ENCODE data around the gene POR. TPM values are rescaled to one million over a fixed set of nuclear protein-coding genes. Genes with fewer than 3 reads are reported as not detected.
A peak's percentile ranks its signal among the peaks of the same experiment; 100 is the strongest.

POR gene
- total and polyA plus RNA-seq, 2 of the 13 experiments (the other 11 are each of a cell fraction or from before 2014, with no cell fraction given) = 145 to 266 TPM

GRCh38 chr7:75962607-75963380 lies 47.8 kb downstream of the POR start (continued):
- peak; percentile 34; the same call in 1 of the 2 replicates for TF ChIP-seq FOXP4 (CRISPR knock-in tag; IDR thresholded peaks at IDR 0.05)
- TF ChIP-seq ZNF354B (CRISPR knock-in tag; IDR thresholded peaks at IDR 0.05) = no peak
- TF ChIP-seq CERS6 (CRISPR knock-in tag; IDR thresholded peaks at IDR 0.05) = no peak
- TF ChIP-seq ZNF598 (CRISPR knock-in tag; IDR thresholded peaks at IDR 0.05; ENCODE audit: borderline replicate concordance) = no peak
- peak; percentile 53; the same call in 1 of the 2 replicates for TF ChIP-seq ZNF574 (CRISPR knock-in tag; IDR thresholded peaks at IDR 0.05)
- no peak for TF ChIP-seq ZNF44 (CRISPR knock-in tag; IDR thresholded peaks at IDR 0.05)
- no peak for TF ChIP-seq ZMYM3 (CRISPR knock-in tag; IDR thresholded peaks at IDR 0.05)
- TF ChIP-seq ZIK1 (CRISPR knock-in tag; IDR thresholded peaks at IDR 0.05; ENCODE audit: borderline replicate concordance, low read depth) = no peak
- TF ChIP-seq ETS1 (CRISPR knock-in tag; IDR thresholded peaks at IDR 0.05) = no peak
- TF ChIP-seq RBM39 (IDR thresholded peaks at IDR 0.05; ENCODE audit: low read depth, low read length, poor library complexity, severe bottlenecking) = no peak
- peak; percentile 53; the same call in 1 of the 2 replicates for TF ChIP-seq ARID3A (IDR thresholded peaks at IDR 0.05; ENCODE audit: low read depth, low read length)
- TF ChIP-seq HNF4G (IDR thresholded peaks at IDR 0.05; ENCODE audit: borderline replicate concordance, low read depth, low read length) = peak; percentile 11; the same call in 1 of the 2 replicates
- peak; percentile 58; the same call in 1 of the 2 replicates for TF ChIP-seq HNF4G (CRISPR knock-in tag; IDR thresholded peaks at IDR 0.05; ENCODE audit: borderline replicate concordance, low read depth)
- no peak; the same call in 1 of the 2 replicates for TF ChIP-seq ZNF34 (CRISPR knock-in tag; IDR thresholded peaks at IDR 0.05; ENCODE audit: borderline replicate concordance)
- TF ChIP-seq PBX3 (CRISPR knock-in tag; IDR thresholded peaks at IDR 0.05; ENCODE audit: borderline replicate concordance) = no peak
- no peak; the same call in 1 of the 2 replicates for TF ChIP-seq ZNF460 (CRISPR knock-in tag; IDR thresholded peaks at IDR 0.05; ENCODE audit: borderline replicate concordance)
- no peak for TF ChIP-seq HHEX (CRISPR knock-in tag; IDR thresholded peaks at IDR 0.05)
- no peak; the same call in 1 of the 2 replicates for TF ChIP-seq MIER3 (CRISPR knock-in tag; IDR thresholded peaks at IDR 0.05; ENCODE audit: borderline replicate concordance)
